NCI-H146 (cell line): Measurements from ENCODE around the gene REXO1.
"Not testable (repeated sequence)": the region's sequence is repeated elsewhere in the genome, so short reads cannot be mapped to it uniquely, and the experiment has no call there.

Source experiments
- DNase-seq: peaks from one replicate; lab custom pipeline; 2025; lab: John Stamatoyannopoulos, UW

The REXO1 gene

DNA sequence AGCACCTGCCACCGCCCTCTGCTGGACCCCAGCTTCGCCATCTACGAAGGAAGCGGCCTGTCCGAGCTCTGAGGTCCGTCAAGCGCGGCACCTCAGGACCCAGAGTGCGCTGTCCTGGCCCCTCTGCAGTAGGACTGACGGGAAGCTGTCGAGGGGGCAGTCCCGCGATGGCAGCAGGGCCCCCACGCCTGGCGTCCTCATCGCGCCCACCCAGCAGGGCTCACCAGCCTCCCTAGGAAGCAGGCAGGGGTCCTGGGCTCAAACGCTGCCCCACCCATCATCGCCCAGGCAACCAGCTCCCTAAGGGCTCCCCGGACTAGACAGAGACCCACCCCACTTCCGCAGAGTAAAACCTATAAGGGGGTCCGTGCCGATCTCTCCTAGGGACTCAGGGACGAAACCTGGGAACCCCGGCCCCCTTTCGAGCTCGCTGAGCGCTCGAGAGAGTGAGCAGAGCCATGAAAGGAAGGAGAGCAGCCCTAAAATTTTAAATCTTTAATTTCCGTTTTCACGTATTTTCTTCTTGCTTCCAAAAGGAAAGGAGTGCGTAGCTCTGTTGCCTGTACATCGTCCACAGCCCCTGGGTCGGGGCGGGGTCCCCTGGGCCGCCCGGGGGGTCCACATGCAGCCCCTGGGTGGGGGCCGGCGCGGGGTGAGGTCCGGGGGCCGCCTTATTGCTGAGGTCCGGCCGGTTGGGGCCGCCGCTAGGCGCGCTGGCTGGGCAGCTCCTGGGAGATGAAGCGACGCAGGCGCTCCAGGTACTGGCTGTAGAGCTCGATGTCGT, 28.4 kb upstream of the REXO1 start:
- DNase-seq: not testable (repeated sequence)

DNA sequence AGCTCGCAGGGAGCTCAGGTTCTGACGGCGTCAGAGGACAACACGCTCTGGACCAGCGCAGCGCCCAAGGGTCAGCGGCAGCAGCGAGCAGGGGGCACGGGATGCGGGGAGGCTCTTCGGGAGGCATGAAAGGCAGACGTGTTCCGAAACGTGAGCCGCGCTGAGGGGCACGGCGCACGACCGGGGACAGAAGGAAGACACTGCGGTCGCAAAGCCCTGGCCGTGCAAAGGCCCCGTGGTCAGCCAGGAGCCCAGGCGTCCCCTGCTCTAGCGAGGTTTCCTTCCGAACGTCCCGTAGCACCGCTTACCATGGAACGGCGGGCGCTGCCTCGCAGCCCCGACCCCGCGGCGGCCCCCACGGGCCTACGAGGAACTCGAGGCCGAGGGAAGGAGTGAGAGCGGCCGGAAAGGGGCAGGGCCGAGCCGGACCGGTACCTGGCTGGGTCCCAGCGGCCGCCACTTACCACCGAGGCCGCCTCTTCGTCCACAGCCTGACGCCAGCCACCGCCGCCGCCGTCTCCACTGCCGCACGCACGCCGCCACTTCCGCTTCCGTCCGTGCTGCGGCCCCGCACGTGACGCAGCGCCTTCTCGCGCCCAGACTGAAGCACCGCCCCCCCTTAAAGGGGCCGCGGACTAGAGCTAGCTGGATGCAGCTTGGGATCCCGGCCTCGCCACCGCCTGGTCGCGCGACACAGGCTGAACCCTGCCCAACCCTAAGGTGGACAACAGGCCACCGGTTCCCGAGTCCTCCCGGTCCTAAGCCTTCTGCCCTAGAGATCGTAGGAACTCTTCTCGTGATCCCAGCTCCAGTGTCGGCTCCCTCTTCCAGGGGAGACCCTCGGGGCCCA, 27.6 kb upstream of the REXO1 start:
- DNase-seq: peak; percentile 83

DNA sequence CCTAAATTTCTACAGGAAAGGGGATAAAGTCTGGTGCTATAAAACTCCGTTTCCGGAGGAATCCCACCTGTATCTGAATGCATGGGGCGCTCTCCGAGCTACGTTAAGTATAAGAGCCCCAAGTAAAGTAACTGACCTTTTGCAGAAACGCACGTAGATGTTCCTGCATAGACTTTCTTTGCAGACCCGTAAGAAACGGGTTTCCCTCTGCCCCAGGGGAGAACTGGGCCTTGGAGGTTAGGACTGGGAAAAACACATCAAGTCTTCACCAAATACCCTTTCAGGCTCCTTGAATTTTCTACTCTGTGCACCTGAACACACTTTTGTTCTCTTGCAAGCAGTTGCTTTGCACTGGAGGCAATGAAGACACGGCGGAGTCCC, 27.0 kb upstream of the REXO1 start:
- not testable (repeated sequence) for DNase-seq

DNA sequence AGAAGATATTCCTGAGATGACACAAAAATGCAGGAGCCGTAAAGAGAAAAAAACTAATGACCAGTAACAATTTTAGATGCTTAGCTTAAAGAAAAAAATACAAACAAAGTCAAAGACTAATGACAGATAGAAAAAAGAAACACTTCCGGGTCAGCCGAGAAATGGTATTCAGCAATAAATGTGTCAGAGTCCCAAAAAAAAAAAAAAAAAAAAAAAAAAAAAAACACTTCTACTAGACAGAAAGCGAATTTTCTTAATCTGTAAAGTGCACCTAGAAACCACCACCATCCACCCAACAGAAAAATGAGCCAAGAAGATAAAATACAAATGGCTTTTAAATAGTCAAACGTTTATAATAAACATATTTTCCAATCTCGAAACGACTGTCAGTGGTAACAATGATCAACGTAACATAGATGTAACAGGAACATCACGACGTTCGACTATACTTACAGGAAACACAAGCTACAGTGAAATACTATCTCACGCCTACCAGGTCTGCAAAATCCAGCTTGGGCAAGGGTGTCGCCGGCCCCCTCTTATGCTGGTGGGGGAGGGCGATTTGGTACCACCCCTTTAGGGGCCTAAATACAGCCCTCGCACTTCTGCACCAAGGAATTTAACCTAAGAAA, 26.4 kb upstream of the REXO1 start:
- no peak for DNase-seq

DNA sequence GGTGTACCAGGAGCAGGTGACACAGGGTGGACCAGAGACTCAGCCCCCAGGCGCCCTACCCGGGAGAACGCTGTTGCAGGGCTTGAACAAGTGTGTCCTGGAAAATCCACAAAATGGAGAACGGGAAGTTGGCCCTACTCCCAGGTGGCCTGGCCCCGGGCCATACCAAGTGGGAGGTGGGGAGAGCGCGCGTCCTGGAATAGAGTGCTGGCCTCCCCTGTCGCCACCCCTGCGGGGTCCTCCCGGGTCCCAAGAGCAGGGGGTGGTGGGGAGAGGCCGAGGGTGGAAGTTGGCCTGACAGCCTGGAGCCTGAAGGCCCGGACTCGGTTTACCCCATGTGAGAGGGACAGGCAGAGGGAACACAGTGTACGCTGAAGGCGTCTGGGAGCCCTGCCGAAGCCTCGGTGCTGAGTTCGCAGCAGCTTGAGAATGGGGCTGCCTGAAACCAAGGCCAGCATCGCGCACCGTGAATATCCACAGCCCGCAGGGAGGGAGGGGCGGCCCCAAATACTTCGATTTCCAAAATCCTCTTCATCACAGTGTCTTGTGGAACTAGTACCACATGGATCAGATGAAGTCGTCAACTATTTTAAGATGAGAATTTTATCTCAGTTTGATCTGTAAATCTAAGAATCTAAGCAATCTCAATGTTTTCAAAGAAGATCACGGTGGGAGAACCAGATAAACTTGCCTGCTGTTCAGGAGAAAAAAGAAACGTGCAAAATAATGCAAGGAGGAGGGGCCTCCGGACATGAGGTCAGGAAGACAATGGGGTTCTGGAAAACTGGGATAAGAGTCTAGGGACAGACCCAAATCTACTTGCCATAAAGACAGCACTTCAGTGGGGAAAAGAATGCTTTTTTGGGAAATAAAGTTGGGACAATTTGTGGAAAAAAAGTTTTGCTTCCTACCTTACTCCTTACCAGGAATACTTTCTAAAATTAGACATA, 25.5 kb upstream of the REXO1 start:
- DNase-seq: no peak

DNA sequence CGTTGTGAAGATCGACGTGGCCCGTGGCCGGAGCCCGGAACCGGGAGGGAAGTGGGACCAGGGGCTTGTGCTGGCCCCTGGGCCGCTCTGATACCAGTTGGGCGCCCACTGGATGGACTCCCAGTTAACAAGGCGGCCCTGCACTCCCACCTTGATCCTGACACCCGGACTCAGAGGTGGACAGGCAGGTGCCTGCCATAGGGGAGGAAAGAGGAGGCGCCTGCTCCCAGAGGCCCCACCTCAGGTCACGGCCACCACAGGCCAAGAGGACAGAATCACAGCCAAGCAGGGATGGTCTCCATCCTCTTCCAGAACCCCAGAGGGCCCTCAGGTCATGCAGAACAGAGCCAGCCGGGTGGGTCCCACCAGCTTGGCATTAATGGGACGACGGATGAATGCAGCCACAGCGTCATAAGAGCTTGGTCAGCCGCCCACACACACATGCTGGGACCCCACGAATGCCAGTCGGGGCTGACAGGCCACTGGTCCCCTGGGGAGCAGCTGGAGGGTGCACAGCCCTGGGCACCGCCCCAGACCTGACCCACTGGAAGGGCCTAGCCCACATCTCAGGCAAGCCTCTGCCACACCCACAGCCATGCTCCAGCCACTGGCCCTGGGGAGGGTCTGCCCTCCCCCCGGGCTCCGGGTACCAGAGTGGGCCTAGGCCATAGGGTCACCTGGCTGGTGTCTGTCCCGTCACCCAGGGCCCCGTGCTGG, 24.7 kb upstream of the REXO1 start:
- no peak for DNase-seq

DNA sequence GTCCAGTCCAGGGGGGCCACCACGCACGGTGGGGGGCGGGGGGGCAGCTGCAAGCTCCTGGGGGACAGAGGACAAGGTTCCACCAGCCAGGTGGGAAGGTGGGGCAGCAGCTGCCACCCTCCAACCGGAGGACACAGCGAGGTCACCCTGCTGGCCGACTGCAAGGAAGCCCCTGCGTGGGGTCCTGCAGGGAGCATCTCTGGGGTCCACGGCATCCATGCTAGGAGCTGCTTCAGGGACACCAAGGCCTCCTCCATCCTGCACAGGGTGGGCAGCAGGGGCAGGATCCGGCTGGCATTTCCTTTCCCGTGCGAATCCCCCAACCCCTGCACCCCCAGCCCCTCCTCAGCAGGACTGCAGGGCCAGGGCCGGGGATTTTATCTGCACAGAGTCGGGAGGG, 23.3 kb upstream of the REXO1 start:
- no peak for DNase-seq

DNA sequence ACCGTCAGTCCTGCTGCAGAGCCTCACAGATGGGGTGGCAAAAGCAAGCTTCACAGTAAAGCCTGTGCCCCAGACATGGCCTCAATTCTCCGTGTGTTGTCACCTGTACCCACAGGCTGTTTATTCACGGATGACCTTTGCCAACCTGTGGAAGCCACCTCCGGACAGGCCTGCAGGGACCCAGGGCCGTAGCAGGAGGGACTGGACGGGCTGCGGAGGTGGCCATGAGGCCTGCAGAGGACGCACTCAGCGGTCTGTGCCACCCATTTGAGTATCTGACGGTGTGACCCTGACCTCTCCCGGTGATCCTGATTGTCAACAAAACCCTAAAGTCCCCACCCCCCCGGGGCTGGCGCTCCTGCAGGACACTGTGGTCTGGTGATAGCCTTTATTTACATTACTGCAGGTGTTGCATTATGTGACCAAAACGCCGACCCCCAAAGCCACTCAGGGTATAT, 22.9 kb upstream of the REXO1 start:
- peak; percentile 75 for DNase-seq

DNA sequence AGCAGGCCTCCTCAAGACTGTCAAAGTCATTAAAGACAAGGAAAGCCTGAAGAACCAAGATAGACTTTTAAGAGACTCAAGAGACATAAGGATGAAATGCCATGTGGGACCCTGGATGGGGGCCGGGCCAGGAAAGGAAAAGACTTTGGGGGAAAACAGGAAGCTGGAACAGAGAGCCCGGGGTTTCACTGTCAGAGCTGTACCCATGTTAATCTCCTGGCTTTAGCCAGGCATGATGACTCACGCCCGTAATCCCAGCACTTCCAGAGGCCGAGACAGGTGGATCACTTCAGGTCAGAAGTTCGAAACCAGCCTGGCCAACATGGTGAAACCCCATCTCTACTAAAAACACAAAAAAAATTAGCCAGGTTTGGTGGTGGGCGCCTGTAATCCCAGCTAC, 20.7 kb upstream of the REXO1 start:
- no peak for DNase-seq

DNA sequence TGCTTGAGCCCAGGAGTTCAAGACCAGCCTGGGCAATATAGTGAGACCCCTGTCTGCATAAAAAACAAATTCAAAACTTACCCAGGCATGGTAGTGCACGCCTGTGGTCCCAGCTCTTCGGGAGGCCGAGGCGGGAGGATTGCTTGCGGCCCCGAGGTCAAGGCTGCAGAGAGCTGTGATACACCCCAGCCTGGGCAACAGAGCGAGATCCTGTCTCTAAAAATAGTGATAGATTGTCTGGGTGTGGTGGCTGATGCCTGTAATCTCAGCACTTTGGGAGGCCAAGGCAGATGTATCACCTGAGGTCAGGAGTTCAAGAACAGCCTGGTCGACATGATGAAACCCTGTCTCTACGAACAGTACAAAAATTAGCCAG, 19.1 kb upstream of the REXO1 start:
- DNase-seq: no peak

DNA sequence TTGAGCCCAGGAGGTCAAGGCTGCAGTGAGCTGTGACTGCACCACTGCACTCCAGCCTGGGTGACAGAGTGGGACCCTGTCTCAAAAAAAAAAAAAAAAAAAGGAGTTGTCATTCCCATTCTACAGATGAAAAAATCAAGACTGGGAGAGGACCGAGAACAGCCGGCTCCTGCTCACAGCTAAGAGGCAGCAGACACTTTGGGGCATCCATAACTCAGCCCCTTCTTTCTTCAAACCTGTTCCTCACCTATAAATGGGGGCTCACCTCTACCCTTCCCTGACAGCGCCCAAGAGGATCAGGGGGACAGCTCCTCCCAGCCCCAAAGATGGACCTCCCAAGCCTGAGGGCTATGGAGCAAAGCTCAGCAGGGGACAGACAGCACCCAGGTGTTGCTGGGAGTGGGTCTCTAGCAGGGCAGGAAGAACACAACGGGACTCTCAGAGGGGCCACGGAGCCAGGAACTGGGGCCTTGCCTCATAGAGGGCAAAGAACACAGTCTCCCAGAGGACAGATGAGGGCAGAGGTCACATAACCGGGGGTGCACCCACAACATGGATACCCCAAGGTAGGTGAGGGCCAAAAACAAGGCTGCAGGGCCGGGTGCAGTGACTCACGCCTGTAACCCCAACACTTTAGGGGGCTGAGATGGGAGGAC, 18.5 kb upstream of the REXO1 start:
- DNase-seq: no peak

DNA sequence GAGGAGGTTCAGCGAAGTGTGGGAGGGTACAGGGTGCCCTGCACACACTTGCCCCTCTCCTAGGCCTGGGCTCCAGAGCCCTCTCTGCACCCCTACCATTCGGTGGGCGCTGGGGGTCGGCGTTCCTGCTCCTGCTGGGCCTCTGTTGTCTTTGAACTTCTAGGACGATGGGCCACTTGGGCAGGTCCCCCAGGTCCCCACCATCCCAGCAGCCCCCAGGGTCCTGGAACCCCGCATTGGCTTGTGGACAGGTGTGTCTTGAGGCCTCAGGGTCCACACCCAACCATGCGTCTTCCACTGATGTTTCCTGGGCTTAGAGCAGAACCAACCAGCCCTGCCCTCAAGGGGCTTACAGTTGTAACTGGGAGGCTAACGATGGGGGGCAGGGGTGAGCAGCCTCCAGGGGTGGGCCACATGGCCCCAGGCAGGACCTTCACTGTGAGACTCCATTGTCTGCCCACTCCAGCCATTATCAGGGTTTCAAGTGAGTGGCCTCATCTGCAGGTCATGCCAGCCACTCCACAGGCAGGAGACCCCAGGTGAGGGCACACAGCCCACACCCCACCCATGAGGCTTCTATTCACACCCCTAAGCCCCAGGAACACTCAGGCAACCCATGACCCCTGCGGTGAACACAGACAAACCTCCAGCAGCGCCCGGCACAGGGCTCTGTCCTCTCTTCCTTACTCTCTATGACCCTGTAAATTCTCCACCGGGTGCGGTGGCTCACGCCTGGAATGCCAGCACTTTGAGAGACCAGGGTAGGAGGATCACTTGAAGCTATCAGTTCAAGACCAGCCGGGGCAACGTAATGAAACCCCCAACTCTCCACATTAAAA, 17.1 kb upstream of the REXO1 start:
- DNase-seq: no peak

DNA sequence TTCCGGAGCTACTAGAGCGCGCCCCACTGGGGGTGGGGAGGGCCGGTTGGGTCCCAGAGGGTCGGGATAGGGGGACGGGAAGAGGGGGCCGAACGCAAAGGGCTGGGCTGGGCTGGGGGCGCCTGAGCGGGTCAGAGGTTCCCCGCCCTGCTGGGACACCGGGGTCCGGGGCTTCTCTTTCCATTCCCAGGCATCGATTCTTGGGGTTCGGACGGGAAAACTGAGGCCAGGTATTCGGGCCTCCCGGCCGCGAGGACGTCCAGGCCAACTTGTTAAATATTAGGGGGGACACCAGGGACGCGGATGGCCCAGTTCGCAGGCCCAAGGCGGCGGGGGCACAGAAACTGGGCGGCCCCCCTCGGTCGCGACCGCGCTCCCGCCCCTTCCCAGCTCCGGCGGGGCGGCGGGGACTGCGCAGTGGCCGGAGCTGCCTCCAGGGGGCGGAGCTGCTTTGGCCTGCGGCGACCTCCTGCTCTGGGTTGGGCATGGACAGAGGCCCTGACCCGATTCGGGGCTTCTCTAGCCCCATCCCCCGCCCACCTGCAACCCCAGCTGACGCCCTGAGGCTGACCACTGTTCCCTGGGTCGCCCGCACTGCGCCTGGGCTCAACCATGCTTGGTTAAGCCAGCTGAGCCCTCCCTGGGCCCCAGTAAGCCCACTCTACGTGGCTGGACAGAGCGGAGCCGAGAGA, 16.3 kb upstream of the REXO1 start:
- peak; percentile 43 for DNase-seq

DNA sequence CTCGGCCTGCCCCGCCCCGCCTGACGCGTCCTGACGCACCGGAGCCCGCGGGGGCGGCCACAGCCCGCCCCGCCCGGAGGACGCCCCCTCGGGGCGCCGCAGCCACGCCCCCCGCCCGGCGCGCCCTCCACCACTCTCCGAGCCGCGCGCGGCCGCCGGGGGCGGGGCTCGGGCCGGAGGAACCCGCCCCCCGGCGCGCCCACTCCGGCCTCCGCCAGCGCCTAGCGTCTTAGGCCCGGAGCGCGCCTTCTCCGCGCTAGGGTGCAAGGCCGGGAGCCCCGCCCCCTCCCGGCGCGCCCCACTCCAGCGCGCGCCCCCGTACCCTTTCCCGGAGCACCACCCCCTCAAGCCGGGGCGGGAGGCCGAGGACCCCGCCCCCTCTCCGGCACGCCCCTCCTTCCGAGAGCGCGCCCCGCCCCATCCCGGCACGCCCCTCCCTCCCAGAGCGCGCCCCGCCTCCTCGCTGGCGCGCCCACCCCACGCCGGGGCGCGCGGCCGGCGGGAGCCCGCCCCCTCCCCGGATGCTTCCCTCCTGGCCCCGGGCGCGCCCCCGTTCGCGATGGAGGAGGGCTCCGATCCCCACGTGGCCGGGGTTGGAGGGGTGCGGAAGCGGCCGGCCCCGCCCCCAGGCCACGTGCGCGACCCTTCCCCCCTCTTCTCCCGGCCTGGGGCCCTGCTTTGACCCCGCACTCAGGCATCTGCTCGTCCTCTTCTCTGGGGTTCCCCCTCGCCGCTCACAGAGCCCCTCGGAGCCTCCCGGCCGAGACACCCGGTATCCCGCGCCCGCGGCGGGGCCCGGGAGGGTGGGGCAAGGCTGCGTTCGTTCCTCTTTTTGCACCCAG, 15.6 kb upstream of the REXO1 start:
- DNase-seq: peak; percentile 89

DNA sequence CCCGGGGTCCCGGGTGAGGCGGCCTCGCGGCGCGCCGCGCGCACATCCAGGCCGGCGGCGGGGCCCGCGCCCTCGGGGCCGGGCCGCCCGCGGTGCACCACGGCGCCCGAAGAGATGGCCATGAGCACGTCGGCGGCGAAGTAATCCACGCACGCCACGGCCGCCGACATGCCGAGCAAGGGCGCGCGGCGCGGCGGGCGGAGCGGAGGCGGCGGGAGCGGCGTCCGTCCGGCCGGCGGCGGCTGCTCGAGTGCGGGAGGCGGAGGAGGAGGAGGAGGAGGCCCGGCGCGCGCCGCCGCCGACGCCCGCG, 15.0 kb upstream of the REXO1 start, which contains the start of gene KLF16:
Gene KLF16 (minus strand): TSS at position 252 of the 310 bp plus-strand sequence. CDS start 82 bp downstream, at position 170.
- no peak for DNase-seq

DNA sequence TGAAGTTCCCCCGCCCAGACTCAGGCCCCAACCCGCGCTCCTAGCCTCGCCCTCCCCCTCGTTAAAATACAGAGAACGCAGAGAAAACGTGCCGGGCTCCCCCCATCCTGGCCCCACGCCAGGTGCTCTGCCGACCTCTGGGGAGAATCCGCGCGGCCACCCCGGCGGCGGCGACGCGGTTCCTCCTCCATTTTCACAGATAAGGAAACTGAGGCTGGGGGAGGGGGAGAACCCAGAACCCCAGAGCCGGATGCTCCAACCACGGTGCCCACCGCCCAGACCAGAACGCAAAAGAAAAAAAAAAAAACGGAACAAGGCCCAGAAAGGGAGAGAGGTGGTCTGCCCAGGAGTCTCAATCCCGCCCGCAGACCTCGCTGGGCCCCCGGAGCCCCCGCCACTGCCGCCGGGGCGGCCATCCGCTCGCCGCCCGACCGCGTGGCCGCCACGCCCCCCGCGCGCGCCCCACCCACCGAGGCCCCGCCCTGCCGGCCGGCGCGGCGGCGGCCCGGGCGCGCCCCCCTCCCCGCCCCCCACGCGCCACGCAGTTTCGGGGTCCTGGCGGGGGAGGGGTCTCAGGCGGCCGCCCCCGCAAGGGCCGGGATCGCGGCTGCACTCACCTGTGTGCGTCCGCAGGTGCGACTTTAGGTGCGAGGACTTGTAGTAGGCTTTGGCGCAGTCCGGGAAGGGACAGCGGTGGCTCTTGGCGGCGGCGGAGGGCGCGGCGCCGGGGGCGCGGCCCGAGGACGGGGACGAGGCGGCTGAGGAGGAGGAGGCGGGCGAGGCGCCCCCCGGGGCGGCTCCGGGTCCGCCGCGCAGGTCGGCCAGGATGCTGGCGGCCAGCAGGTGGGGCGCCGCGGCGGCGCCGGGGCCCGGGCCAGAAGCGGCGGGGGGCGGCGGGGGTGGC, 14.4 kb upstream of the REXO1 start:
- peak; percentile 30 for DNase-seq

DNA sequence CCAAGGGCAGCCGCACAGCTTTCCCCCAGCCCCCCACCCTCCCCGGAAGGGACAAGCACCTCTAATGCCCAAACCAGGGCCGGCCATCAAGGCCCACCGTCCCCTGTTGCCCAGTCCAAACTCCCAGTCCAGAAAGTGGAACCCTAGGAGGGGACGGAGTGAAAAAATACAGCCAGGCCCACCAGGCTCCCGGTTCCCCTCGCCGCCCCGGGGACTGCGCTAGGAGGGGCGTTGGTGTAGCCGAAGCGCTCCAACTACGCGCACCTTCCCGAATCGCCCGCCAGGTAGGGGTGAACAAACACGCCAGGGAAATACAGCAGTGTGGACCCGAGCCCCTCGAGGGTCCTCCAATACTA, 13.8 kb upstream of the REXO1 start:
- DNase-seq: no peak
